Testis (tissue), 3 donors: ENCODE results near the gene FFAR3. TPM values are rescaled to one million over a fixed set of nuclear protein-coding genes. Genes with fewer than 3 reads are reported as not detected.

ENCODE experiments used
- DNase-seq: peaks from one replicate; pipeline ENCODE4 v3.0.0-alpha.2; 2019
- H3K27ac ChIP-seq, 2 donors: fragments of 200-600 bp; sonication (generic); one replicate each; pipeline ENCODE4 v1.5.1; 2019
- H3K27me3 ChIP-seq: fragments of 200-600 bp; sonication (generic); one replicate; pipeline ENCODE4 v1.5.1; 2019
- H3K36me3 ChIP-seq: fragments of 200-600 bp; sonication (generic); one replicate; pipeline ENCODE4 v1.5.1; 2017; ENCODE audit warnings: low read depth; ENCODE audit errors: missing control alignments
- H3K4me1 ChIP-seq: fragments of 200-600 bp; sonication (generic); one replicate; pipeline ENCODE4 v1.5.1; 2019
- H3K4me3 ChIP-seq, 2 donors: fragments of 200-600 bp; sonication (generic); one replicate each; pipeline ENCODE4 v1.5.1; 2017 to 2019
- H3K9me3 ChIP-seq: fragments of 200-600 bp; sonication (generic); one replicate; pipeline ENCODE4 v1.5.1; 2017
- CTCF ChIP-seq, 3 experiments: fragments of 450-650 bp in 2 of 3; fragments of 200-600 bp in 1 of 3; sonication (generic) in 1 of 3; IDR thresholded peaks; one replicate each; pipeline ENCODE4 v1.5.1; 2016 to 2019; ENCODE audit warnings: antibody characterized with exemption in 3 of 3, mild to moderate bottlenecking in 2 of 3, moderate library complexity in 1 of 3
- POLR2A ChIP-seq: fragments of 450-650 bp; IDR thresholded peaks from one replicate; pipeline ENCODE4 v1.6.1; 2017; ENCODE audit warnings: antibody characterized with exemption, mild to moderate bottlenecking, moderate library complexity
- WGBS, 2 donors: methylation state at CpG; one replicate each; pipeline ENCODE4 v1.1.5; 2018; 5-methylcytosine and 5-hydroxymethylcytosine counted together
- intact Hi-C: fragments of 100-400 bp; cut with DNase I; formaldehyde crosslinking; loops from one replicate; pipeline ENCODE4 v1.15.1; 2023; ENCODE audit warnings: low total_unique reads
- polyA plus RNA-seq: library from polyadenylated mRNA; stranded (reverse); fragments of 350-450 nt; fragmentation: Illumina TruSeq; extraction: RNeasy Lipid Tissue Mini Kit (QIAGEN cat#74804); gene quantifications from one replicate; pipeline ENCODE4 v1.2.3, GENCODE V29; 2014; ENCODE audit warnings: low read depth, low replicate concordance; ENCODE audit not compliant: insufficient read depth
- total RNA-seq, 2 donors: library from RNA; depleted of rRNA; stranded (reverse); fragments of >200 nt; gene quantifications; one replicate each; pipeline ENCODE4 v1.2.3, GENCODE V29; 2016

FFAR3 gene
- total and polyA plus RNA-seq, 3 donors from 2014 or later = 0.25 to 0.47 TPM; not detected in 1

- Histone ChIP-seq H3K27me3 (no peaks in the 10 kb centered on the region), H3K9me3 (no peaks in the 10 kb centered on the region), H3K4me3 (no peak overlapping the region), H3K4me1 (no peaks in the 10 kb centered on the region), H3K36me3 (no peaks in the 10 kb centered on the region), H3K27ac (no peak overlapping the region)
- DNase-seq = no peak
- intact Hi-C loops = no loop called here
- TF ChIP-seq POLR2A (no peak), CTCF (IDR thresholded peaks at IDR 0.05) (no peak)
- WGBS, 2 donors = 88% methylated on average over 4 to 13 of the region's 13 CpGs
These were observed 20.3 kb upstream of the FFAR3 start for GRCh38 chr19:35337984-35338296.

GRCh38 chr19:35340431-35340830, 17.8 kb upstream of the FFAR3 start:
- H3K27me3 ChIP-seq = no peaks in the 10 kb centered on the region
- no peaks in the 10 kb centered on the region for H3K9me3 ChIP-seq
- H3K27ac ChIP-seq = no peak overlapping the region
- H3K36me3 ChIP-seq = no peaks in the 10 kb centered on the region
- TF ChIP-seq POLR2A (no peak), CTCF (IDR thresholded peaks at IDR 0.05) (no peak)
- no peaks in the 10 kb centered on the region for H3K4me1 ChIP-seq
- intact Hi-C loops = no loop called here
- no peak for DNase-seq
- H3K4me3 ChIP-seq = no peak overlapping the region
- WGBS, 2 donors = 87 to 92% methylated on average over 9 to 11 of the region's 11 CpGs

GRCh38 chr19:35341006-35341405, 17.3 kb upstream of the FFAR3 start:
- no peaks in the 10 kb centered on the region for H3K36me3 ChIP-seq
- 84 to 93% methylated on average over 16 of the region's 16 CpGs for WGBS, 2 donors
- no peak for TF ChIP-seq POLR2A
- no peak overlapping the region for H3K27ac ChIP-seq
- DNase-seq = no peak
- no peak overlapping the region for H3K4me3 ChIP-seq
- intact Hi-C loops = no loop called here
- no peaks in the 10 kb centered on the region for H3K9me3 ChIP-seq
- no peaks in the 10 kb centered on the region for H3K4me1 ChIP-seq
- H3K27me3 ChIP-seq = no peaks in the 10 kb centered on the region

- no peaks in the 10 kb centered on the region for H3K27me3 ChIP-seq
- H3K4me3 ChIP-seq = no peak overlapping the region
- 92 to 93% methylated on average over 5 to 14 of the region's 14 CpGs for WGBS, 2 donors
- H3K4me1 ChIP-seq = no peaks in the 10 kb centered on the region
- no peak for TF ChIP-seq POLR2A
- TF ChIP-seq CTCF (IDR thresholded peaks at IDR 0.05) = no peak
- intact Hi-C loops = no loop called here
- H3K36me3 ChIP-seq = no peaks in the 10 kb centered on the region
- no peak overlapping the region for H3K27ac ChIP-seq
- DNase-seq = no peak
- no peaks in the 10 kb centered on the region for H3K9me3 ChIP-seq
These were observed 16.6 kb upstream of the FFAR3 start for GRCh38 chr19:35341565-35342225.

GRCh38 chr19:35342430-35342829, 15.8 kb upstream of the FFAR3 start:
- H3K9me3 ChIP-seq = no peaks in the 10 kb centered on the region
- no peaks in the 10 kb centered on the region for H3K4me1 ChIP-seq
- H3K27me3 ChIP-seq = no peaks in the 10 kb centered on the region
- intact Hi-C loops = no loop called here
- no peak for DNase-seq
- no peak overlapping the region for H3K27ac ChIP-seq
- H3K4me3 ChIP-seq = no peak overlapping the region
- H3K36me3 ChIP-seq = no peaks in the 10 kb centered on the region
- 84 to 87% methylated on average over 5 of the region's 5 CpGs for WGBS, 2 donors
- no peak for TF ChIP-seq CTCF (IDR thresholded peaks at IDR 0.05)
- no peak for TF ChIP-seq POLR2A
